ENCODE measurements around the gene CEP170B.
"Not testable (repeated sequence)": the region's sequence is repeated elsewhere in the genome, so short reads cannot be mapped to it uniquely, and the experiment has no call there.

CEP170B gene

GRCh38 chr14:104919152-104919992 lies 54.3 kb downstream of the CEP170B start:
- not testable (repeated sequence) for DNase-seq

GRCh38 chr14:104919993-104920315 lies 54.9 kb downstream of the CEP170B start:
- no peak for DNase-seq

DNA sequence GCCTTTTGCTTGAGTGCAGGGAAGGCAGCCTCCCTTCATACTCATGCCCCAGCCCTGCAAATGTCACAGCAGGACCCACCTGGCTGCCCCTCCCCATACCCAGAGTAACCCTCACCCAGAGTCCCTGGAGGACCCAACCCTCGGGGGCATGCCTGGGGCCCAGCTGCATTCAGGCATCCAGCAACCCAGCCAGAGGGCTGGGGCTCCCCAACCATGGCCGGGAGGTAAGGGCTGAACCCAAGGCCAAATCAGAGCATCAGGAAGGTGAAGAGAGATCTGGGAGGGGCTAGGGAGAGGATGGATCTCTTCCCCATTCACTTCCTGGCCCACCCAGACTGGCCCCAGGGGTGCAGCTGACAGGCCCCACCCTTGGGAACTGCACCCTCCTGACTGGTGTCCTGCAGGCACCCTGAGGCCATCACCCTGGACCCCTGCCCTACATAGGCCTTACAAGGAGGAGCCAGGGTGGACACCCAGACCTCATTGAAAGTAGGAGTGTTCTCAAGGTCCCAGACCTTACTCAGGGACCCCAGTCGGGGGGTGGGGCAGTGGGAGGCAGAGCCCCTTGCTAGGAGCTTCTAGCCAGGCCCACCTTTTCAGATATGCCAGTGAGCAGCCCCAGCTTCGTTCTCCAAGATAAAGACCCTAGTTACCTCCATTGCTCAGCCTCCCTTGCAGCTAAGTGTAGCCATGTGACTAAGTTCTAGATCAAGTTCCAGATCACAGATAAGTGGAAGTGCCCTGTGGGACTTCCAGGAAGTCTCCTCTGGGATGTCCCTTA lies 58.8 kb downstream of the CEP170B start:
- DNase-seq, result no peak

DNA sequence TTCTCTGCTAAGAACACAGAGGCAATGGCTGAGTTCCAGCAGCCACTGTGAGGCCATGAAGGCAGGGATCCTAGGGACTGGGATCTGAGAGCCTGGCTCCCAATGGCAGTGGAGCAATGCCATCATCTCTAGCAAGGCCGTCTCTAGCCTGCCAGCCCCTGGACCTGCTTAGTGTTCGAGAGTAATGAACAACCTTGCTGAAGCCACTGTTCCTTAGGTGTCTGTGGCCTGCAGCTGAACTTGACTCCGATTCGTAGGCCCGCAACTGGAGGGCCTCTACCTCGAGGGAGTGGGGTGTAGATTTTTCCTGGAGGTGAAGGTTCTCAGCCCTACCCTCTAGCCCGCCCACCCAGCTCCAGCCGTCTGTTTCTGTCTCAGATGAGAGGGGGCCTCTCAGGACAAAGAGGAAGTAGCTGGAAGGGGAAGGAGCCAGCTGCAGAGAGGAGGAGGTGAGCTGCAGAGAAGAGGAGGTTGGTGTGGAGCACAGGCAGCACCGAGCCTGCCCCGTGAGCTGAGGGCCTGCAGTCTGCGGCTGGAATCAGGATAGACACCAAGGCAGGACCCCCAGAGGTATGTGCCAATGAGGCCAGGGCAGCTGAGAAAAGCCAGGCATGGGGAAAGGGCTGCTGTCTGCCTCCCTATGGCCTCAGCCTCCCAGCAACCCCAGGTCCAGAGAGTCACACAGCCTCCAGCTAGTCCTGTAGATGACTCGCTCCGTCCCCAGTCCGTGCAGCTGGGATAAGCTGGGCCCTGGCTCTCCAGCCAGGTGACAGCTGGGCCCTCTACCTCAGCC lies 59.5 kb downstream of the CEP170B start, which contains the start of gene PLD4:
TSS of gene PLD4 (plus strand) at position 459 of the 793 bp plus-strand sequence. CDS start 2,262 bp downstream, outside the sequence.
- DNase-seq, result no peak

DNA sequence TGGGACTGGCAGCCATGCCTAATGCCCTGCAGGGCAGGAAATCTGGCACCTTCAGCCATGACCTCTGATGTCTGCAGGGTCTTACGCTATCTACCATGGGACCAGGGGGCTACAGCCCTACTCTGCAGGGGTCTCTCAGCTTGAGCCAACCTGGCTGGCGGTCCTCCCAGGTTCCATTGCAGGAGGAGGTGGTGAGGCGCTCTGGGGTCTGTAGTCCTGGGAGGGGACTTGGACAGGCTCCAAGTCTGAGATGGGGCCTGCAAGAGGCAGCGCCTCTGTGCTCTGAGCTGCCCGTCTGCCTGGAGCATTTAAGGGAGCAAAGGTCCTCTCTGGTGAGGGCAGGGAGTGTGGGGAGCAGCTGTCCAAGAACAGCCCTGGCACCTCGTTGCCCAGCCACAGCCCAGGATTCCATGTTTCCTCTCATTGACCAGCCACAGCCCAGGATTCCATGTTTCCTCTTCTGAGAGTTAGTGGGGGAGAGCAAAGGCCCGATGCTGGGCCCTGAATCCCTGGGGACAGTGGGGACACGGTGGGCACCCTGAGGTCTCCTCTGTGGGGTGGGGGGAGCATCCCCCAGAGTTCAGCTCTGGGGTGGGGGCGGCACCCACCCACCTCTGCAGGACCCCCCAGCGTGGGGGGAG lies 60.3 kb downstream of the CEP170B start:
- DNase-seq, result no peak

- DNase-seq, result no peak
Observed at GRCh38 chr14:104925855-104926609, 61.0 kb downstream of the CEP170B start.

GRCh38 chr14:104926619-104927431 lies 61.8 kb downstream of the CEP170B start:
- DNase-seq, result no peak

GRCh38 chr14:104927432-104927816 lies 62.4 kb downstream of the CEP170B start:
- no peak for DNase-seq

GRCh38 chr14:104927901-104928300 lies 62.8 kb downstream of the CEP170B start:
- DNase-seq, result no peak

GRCh38 chr14:104928391-104929133 lies 63.5 kb downstream of the CEP170B start:
- no peak for DNase-seq

DNA sequence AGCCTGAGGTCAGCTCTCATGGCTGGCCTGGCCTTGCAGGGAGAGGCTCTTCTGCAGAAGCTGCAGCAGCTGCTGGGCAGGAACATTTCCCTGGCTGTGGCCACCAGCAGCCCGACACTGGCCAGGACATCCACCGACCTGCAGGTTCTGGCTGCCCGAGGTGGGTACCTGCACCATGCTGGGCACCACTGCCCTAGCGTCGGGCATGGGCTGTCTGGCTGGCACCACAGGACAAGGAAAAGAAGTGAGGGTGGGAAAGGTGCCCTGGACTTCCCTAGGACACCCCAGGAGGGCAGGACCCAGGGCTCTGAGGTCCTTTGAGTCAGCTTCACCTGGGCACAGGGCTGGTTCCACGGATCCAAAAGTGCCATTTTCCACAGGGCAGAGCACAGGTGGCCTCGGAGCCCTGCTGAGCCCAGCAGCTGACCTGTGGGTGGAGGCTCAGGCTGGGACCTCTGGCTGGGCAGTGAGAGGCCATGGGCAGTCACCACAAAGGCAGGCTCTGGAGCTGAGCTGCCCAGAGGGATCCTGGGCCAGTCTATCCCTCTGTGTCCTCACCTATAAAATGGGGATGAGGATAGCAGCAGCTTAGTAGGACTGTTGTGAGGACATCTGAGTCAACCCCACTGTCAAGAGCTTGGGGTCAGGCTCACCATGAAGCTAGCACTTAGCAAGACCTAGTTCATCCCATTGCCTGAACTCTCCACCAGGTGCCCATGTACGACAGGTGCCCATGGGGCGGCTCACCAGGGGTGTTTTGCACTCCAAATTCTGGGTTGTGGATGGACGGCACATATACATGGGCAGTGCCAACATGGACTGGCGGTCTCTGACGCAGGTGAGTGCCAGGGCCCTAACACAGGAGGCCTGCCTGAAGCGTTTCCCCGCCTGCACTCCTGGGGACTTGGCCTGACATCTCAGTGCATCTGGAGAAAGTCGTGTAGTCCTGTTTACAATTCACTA lies 64.5 kb downstream of the CEP170B start:
- DNase-seq, result no peak

DNA sequence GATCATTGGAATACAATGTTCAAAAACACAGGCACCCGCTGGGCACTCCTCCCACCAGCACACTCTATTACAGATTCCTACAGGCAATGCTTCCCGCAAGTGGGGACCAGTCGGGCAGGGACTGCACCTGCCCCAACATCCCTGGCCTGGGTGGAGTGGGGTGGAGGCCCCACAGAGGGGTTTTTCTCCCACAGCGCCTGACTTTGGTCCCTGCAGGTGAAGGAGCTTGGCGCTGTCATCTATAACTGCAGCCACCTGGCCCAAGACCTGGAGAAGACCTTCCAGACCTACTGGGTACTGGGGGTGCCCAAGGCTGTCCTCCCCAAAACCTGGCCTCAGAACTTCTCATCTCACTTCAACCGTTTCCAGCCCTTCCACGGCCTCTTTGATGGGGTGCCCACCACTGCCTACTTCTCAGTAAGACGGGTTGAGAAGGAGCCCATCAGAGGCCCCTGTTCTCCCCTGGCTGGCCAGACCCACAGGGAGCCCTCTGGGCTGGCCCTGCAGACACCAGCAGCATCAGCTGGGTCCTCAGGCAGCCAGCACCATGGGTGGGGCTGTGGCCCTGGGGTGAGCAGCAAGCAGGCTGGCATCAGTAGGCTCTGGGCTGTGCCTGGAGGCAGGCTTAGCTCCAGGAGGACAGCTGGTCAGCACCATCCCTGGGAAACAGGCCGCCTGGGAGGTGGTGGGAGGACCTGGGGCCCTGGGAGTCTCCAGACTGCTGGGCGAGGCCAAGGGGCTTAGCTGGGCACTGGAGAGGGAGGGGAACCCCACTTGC lies 65.6 kb downstream of the CEP170B start:
- DNase-seq, result no peak

DNA sequence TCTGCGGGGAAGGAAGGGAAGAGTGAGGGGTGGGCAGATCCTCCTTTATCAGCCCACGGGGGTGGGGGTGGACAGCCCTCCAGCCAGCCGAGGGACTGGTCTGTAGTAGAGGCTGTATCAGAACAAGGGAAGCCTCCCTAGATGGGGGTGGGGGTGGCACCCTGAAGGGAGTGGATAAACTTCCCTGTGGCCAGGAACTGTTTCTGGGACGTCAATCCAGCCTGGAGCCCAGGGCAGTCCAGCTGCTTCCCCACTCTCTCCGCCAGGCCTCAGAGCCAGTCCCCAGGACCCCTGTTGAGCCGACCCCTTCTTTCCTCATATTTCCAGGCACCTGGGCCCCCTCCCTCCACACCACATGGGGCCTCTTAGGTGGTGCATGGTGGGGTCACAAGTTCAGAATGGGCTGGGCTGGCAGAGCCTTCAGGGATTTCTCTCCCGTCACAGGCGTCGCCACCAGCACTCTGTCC lies 66.3 kb downstream of the CEP170B start:
- no peak for DNase-seq

- DNase-seq, result no peak
Observed at GRCh38 chr14:104931771-104932675, 67.0 kb downstream of the CEP170B start.

GRCh38 chr14:104932676-104933631 lies 67.9 kb downstream of the CEP170B start:
- DNase-seq, result no peak

Measured in NCI-H1417 treated with DMSO at 0.1 percent for 48 hours (cell line).